Effector CD8-positive, alpha-beta T cell (primary cell): ENCODE data around the gene TRAM2.

Experiments used
- DNase-seq: peaks from one replicate; lab custom pipeline; 2025; lab: John Stamatoyannopoulos, UW

Gene TRAM2

DNA sequence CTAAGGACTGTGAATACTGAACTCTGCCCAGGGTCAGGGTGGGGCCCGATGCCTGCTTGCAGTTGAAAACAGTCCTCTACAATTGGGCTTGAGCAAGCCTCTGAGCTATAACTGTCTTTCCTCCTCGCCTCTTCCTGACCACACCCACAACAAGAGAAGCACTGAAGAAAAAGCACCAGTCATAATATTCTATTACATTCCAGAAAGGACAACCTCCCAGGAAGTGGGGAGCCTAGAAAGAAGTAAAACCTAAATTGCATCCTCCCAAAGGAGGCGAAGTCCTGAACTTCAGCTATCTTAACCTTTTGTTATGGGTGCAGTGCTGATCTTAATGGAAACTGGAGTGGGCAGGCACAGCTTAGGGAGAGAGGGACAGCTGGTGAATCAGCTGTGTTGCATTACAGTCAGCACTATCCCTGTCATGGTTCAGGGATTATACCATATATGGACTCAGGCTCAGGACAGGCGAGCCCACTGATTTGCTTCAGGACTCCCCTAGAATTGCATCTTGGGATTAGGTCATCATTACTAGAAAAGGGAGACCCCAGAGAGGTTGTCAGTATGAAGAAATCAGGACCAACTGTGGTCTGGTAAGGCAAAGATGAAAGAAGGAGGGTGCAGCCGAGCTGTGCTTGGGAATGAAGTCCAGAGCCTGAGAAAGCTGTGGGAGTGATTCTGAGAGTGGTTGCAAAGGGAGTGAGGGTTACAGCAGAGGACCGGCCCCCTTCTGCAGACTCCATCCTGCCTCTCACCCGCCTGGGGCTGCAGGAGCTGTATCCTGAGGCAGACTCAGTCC lies 18.3 kb upstream of the TRAM2 start:
- no peak for DNase-seq

GRCh38 chr6:52594221-52594620 lies 17.4 kb upstream of the TRAM2 start:
- no peak for DNase-seq

DNA sequence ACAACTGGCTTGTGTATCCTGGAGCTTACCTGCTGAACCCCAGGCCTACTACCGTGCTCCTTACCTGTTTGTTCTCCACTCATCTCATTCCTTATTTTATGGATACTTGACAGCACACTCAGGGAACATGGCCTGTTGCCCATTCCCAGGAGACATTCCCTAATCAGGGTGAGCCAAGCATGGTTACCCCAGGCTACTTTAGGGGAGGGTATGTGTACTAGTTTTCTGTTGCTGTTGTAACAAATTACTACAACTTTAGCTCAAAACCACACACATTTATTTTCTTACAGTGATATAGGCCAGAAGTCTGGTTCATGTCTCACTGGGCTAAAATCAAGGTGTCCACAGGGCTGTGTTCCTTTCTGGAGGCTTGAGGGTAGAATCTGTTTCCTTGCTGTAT lies 15.0 kb upstream of the TRAM2 start:
- DNase-seq, result no peak

DNA sequence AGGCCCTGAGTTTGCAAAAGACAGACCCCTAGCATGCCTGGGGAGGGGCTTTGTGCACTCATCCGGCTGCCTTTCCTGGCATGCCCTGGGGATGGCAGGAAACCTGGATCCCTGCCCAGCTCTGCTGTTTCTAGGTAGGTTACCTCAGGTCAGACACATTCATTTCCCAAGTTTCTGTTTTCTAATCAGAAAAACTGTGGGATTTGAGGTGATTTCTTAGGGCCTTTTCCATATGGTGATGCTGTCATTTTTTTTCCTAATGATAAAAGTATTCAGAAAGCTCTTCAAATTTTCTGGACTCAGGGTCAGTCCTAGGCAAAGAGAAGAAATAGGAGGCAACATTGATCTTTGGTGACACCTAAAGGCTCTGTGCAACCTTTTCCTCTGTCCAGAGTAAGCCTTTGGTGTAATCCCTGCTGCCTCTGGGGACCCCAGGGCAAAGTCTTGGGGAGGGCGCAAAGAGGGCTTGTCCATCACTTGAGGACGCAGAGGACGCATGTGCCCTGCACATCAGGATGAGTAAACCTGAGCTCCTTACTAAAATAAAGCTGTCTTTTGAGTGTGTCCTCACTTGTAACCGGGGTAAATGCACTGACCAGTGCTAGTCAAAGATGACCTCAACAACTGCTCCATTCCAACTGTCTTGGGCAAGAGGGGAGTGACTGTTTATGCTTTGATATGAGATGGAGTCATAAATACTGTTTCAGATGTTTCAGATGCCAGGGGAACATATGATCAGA lies 13.5 kb upstream of the TRAM2 start:
- DNase-seq, result no peak

- DNase-seq, result no peak
Observed at GRCh38 chr6:52588710-52589091, 11.8 kb upstream of the TRAM2 start.

DNA sequence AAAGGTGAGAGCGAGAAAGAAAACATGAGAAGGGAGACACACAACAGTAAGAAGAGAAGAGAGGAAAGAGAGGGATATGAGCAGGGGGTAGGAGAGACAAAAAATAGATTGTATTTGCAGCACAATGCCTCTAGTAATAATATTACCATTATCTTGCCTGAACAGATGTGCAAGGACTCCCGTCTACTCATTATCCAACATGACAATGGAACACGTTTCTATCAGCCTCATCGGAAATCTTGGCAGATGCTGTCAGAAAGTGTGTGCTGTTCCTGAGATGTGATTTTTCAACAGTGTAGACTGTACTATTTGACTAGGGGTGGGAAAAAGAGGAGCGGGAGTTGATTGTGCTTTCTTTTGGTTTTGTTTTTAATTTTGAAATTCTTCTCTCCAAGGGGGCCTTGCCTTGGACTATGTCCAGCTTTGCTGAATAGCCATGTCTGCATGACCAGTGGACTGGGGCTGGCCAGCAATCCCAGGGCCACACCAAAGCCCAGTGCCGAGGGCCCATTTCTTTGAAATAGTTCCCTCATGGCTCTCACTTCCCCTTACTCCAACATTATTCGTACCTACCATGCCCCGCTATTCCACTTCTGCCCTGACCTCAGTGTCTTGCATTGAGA lies 11.3 kb upstream of the TRAM2 start:
- no peak for DNase-seq

DNA sequence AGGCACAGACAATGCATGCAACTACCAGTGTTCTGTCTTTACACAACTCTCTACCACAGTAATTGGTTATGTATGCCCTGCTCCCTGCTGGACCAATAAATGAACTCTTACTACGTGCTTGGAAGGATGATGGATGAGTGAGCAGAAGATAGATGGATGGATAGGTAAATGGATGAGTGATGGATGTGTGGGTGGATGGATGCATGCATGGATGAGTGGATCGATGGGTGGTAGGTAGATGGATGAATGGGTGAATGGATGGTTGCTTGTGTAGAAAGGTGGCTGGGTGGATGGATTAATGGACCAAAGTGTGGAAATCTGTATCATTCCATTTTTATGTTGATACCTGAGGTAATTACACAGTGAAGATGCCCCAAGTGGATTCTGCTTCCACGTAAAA lies 10.1 kb upstream of the TRAM2 start:
- DNase-seq, result no peak

GRCh38 chr6:52584203-52584602 lies 7.3 kb upstream of the TRAM2 start:
- DNase-seq, result no peak

DNA sequence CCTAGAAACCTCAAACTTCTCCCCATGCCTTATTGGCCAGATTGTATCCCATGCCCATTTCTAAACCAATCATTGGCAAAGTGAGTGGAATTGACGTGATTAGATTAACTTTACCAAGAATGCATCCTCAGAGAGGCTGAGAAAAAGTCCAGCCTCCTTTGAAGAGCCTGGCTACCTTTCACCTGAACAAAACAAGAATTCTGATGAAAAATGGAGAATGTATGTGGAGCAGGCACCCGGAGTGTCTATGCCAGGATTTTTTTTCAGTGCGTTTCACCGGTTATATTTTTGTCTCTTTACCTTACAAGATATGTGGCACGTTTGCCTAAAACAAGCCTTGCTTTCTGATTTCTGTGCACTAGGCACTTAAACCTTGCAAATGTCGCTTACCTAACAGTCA lies 6.1 kb upstream of the TRAM2 start:
- DNase-seq, result no peak

DNA sequence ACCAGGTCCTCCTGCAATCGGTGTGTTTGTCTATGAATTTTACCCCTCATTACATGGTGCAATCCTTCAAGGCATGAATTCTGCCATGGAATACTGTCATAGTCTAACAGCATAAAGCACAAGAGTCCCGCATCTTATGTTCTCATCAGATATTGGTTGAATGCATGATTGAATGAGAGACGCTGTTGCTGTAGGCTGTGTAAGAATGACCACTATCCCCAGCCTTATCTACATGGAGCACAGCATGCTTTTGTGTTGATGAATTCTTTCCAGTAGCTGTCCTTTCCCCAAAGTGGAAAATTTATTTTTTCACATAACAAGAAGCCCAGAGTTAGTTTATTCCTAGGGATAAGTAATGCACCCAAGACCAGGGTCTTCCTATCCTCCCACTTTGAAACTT lies 5.6 kb upstream of the TRAM2 start:
- DNase-seq, result no peak

DNA sequence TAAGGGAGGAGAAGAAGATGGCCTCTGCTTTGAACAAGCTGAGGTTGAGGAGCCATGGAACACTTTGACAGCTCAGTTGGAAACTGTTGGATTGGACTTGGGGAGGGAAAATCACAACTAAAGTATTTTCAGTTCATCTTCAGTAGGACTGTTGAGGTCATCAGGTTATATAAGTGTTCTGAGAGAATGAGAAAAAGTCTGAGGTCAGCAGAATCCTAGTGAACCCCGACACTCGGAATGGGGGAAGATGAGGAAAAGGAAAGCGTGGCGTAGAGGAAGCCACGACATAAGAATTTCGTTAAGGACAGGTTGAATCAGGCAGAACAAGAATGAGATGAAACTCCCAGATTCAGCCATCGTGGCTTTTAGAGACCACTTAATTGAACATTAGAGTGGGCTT lies 4.0 kb upstream of the TRAM2 start:
- DNase-seq, result no peak

DNA sequence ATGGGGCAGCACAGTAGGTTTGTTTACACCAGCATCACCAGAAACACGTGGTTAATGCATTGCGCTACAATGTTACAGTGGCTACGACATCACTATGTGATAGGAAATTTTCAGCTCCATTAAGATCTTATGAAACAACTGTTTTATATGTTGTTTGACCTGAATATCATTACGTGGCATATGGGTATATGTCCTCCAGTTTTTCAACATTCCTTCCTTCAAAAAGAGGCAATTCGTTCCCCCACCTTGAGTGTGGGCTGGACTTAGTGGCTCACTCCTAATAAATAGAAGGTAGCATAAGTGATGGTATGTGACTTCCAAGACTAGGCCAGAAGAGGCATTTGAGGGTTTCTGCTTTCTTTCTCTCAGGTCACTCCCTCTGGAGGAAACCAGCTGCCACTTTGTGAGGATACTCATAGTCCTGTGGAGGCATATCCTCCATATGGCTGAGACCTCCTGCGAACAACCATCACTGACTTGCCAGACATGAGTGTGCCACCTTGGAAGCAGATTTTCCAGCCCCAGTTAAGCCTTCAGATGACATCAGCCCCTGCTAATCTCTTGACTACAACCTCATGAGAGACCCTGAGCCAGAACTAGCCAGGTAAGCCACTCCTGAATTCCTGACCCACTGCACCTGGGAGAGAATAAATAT lies 2.3 kb upstream of the TRAM2 start:
- no peak for DNase-seq

DNA sequence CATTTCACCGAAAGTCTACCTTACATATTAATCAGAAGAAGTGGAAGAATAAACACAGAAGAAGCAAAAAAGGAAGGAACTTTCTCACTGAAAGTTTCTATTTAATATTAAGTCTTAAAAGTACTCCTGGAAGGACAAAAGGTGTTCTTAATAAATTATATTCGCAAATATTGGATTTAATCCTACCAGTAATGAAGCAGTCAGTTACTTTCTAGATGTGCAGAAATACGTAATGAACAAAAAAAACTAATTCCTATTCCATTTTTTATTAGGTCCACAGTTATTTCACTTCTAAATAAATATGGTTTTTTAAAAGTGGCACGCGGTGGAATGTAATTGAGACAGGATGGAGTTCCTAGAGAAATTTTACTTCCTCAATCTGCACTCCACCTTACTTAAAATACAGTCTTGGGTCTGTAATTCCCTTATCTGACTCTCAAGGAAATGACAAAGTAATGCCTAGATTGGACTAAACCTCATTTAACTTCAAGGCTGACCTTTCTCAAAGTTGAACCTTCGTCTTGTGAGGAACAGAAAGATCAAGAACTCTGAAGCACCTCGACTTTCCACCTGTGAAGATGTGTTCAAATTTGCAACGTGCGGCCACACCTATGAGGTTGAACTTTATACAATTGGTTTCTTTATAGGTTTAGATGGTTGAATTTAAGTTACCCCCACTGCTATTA lies 1.1 kb upstream of the TRAM2 start:
- no peak for DNase-seq

GRCh38 chr6:52576392-52577021 lies 353 bp downstream of the TRAM2 start:
- DNase-seq, result peak; percentile 53

DNA sequence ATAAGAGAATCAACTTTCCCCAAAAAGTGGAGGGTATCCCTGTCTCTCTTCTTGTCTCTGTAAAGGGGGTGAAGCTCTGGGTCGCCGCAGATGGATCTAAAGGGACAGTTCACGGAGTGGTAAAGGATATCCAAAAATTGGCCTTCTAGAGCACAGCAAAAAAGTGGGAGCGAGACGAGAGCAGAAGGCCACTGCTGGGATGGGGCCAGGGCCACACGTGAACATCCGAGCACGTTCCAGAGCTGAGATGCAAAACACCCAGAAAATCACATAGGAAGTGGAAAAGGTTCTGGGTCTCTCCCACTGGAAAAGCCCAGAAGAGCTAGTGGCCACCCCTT lies 837 bp downstream of the TRAM2 start:
- DNase-seq, result no peak

GRCh38 chr6:52575502-52575892 lies 1.4 kb downstream of the TRAM2 start:
- DNase-seq, result no peak

DNA sequence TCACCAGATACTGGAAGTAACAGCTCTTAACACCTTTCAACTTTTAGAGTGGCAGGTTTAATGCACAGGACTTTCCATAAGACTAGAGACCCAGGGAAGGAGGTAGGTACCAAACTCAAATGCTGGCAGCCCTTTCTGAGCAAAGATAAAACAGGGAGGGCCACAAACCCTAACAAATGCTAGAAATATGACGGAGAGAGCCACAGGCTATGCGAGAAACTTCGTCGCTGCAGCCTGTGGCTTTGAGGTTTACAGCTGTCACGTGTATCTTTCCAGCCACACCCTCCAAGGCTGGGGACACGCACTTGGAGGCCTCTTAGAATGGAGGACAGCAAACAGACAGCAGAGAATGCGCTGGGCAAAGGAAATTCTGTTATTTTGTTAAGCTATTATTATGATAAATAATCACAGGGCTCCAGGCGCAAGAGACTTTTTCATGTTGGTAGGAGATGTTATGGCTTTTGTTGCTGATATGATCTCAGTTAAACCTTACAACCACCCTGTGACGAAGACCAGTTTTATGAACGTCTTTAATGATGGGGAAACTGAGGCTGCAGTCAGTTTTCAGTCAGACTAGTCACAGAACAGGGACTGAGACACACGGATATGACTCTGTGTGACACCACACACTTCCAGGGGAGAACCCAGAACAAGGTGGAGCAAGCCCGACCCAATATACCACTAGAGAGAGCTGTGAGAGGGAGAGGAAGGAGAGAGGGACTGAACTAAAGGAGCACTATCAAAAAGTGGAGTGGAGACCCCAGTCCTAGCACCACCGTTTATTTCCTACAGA lies 2.0 kb downstream of the TRAM2 start:
- peak; percentile 23 for DNase-seq

GRCh38 chr6:52573295-52573694 lies 3.6 kb downstream of the TRAM2 start:
- no peak for DNase-seq

DNA sequence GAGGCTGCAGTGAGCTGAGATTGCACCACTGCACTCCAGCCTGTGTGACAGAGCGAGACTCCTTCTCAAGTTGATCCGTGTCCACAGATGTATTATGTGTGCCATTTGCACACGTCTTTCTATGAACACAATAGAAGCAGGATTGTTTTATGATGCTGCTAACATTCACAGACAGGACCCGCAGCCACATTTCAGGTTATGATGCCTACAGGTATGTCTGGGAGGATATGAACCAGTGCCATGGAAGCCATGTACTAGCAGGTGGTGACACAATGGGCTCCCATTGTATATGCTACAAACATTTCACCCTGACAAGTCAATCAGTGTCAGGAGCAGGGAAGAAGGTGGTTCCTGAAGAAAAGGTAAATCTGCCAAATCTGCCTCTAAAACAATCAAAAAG lies 4.3 kb downstream of the TRAM2 start:
- no peak for DNase-seq

- no peak for DNase-seq
Observed at GRCh38 chr6:52571099-52571755, 5.6 kb downstream of the TRAM2 start.
